Breast epithelium (tissue), 4 donors: ENCODE measurements around the gene SRGAP1. TPM values are rescaled to one million over a fixed set of nuclear protein-coding genes. Genes with fewer than 3 reads are reported as not detected.

Source experiments
- DNase-seq, 2 donors: peaks; one replicate each; pipeline ENCODE4 v3.0.0-alpha.2; 2019; ENCODE audit warnings: low spot score in 2 of 2
- H3K27ac ChIP-seq, 2 donors: fragments of 200-600 bp; sonication (generic) in 1 of 2; one replicate each; pipeline ENCODE4 v1.5.1; 2016 to 2019; ENCODE audit warnings: mild to moderate bottlenecking in 1 of 2
- H3K27me3 ChIP-seq, 2 donors: fragments of 200-600 bp; sonication (generic) in 1 of 2; one replicate each; pipeline versions ENCODE4 v1.5.1 to v1.6.0; 2017 to 2019; ENCODE audit warnings: control low read depth in 1 of 2, mild to moderate bottlenecking in 1 of 2
- H3K36me3 ChIP-seq: fragments of 200-600 bp; one replicate; pipeline ENCODE4 v1.5.1; 2019
- H3K4me1 ChIP-seq, 2 donors: fragments of 200-600 bp; sonication (generic); one replicate each; pipeline ENCODE4 v1.5.1; 2016 to 2019; ENCODE audit warnings: control low read depth in 1 of 2
- H3K4me3 ChIP-seq, 3 donors: fragments of 200-600 bp; sonication (generic); 1 replicate in 2 of 3; 2 replicates in 1 of 3; pipeline ENCODE4 v1.5.1; 2016 to 2019; ENCODE audit warnings: mild to moderate bottlenecking in 3 of 3, moderate library complexity in 2 of 3
- H3K9me3 ChIP-seq, 2 donors: fragments of 200-600 bp; sonication (generic) in 1 of 2; one replicate each; pipeline ENCODE4 v1.5.1; 2016 to 2019; ENCODE audit warnings: control low read depth in 1 of 2
- POLR2A ChIP-seq: fragments of 450-650 bp; IDR thresholded peaks from one replicate; pipeline ENCODE4 v1.6.1; 2016; ENCODE audit warnings: antibody characterized with exemption, mild to moderate bottlenecking, moderate library complexity
- POLR2AphosphoS5 ChIP-seq, 3 donors: sonication (generic); formaldehyde crosslinking; IDR thresholded peaks; one replicate each; pipeline ENCODE4 v1.6.1; 2017; ENCODE audit warnings: antibody characterized with exemption in 3 of 3
- intact Hi-C: fragments of 100-400 bp; cut with DNase I; formaldehyde crosslinking; loops from one replicate; pipeline ENCODE4 v1.15.1; 2023; ENCODE audit warnings: low total_unique reads
- total RNA-seq, 3 donors: library from RNA; depleted of rRNA; stranded (reverse); fragments of >200 nt; gene quantifications; one replicate each; pipeline ENCODE4 v1.1.0, GENCODE V29; 2016
- TF ChIP-seq, protein P1 (sequence below), 3 donors: fragments of 450-650 bp; IDR thresholded peaks; one replicate each; pipeline ENCODE4 v1.5.1; 2016 to 2017; ENCODE audit warnings: antibody characterized with exemption in 3 of 3, mild to moderate bottlenecking in 3 of 3, moderate library complexity in 3 of 3

The SRGAP1 gene
- total RNA-seq, 3 donors from 2014 or later, result 20.3 to 58.7 (median 29.3) TPM

DNA sequence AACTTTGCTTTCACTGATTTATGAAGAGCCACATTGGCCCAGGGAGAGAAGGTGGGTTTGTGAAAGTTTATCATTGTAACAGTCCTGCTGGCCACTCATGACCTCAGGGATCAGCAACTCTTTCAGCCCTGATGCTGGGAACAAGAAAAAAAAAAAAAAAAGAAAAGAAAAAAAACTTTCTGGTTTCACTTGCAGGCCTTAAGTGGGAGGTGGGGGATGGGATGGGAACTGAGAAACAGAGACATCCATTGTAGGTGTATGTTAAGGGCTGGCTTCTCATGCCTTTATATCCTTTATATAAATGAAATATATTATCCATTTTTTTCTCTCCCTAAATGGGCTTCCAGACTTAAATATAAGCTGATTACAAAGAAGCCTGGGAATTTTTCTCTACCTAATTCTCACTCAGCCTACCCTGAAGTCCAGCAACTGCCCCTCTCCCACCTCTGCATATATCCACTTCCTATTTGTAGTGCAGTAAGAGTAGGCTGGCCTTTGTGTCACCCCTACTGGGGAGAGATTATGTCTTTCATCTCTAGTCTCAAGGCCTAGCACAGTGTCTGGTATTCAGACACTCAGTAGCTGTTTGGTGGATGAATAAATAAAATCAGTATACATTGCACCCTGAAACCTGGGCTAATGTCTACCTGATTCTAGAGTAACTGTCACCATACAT lies 190.5 kb downstream of the SRGAP1 start:
- no peaks in the 10 kb centered on the region for H3K36me3 ChIP-seq
- H3K27me3 ChIP-seq, result no peaks in the 10 kb centered on the region
- H3K4me3 ChIP-seq, result no peak overlapping the region
- TF ChIP-seq, protein P1, sequence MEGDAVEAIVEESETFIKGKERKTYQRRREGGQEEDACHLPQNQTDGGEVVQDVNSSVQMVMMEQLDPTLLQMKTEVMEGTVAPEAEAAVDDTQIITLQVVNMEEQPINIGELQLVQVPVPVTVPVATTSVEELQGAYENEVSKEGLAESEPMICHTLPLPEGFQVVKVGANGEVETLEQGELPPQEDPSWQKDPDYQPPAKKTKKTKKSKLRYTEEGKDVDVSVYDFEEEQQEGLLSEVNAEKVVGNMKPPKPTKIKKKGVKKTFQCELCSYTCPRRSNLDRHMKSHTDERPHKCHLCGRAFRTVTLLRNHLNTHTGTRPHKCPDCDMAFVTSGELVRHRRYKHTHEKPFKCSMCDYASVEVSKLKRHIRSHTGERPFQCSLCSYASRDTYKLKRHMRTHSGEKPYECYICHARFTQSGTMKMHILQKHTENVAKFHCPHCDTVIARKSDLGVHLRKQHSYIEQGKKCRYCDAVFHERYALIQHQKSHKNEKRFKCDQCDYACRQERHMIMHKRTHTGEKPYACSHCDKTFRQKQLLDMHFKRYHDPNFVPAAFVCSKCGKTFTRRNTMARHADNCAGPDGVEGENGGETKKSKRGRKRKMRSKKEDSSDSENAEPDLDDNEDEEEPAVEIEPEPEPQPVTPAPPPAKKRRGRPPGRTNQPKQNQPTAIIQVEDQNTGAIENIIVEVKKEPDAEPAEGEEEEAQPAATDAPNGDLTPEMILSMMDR (IDR thresholded peaks at IDR 0.05), result no peak
- TF ChIP-seq POLR2A (no peak), POLR2AphosphoS5 (IDR thresholded peaks at IDR 0.05) (no peak)
- no peak overlapping the region for H3K27ac ChIP-seq
- intact Hi-C loops, result no loop called here
- H3K9me3 ChIP-seq, result no peaks in the 10 kb centered on the region
- no peak for DNase-seq
- peaks cover 0 to 4% of the 10 kb centered on the region in 2 donors for H3K4me1 ChIP-seq

DNA sequence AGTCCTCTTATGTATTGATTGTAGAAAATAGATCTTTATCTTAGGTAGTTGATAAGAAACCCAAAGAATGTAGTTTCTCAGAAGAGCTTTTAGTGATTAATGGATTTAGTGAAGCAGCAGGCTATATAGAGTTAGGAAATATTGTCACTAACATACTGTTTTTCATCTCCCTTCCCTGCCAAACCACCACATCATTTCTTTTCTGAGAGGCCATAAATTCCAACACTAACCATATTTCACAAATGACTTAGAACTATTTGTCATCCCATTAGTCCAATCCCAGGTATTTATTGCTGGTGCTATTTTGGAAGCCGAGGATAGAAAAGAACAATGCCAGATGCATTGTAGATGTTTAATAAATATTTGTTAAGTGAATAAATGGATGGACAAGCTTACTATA lies 191.9 kb downstream of the SRGAP1 start:
- Histone ChIP-seq H3K4me3 (no peak overlapping the region), H3K36me3 (no peaks in the 10 kb centered on the region), H3K27me3 (no peaks in the 10 kb centered on the region), H3K27ac (no peak overlapping the region), H3K4me1 (peaks cover 0 to 4% of the 10 kb centered on the region in 2 donors), H3K9me3 (no peaks in the 10 kb centered on the region)
- TF ChIP-seq, protein P1 (IDR thresholded peaks at IDR 0.05), result no peak
- TF ChIP-seq POLR2AphosphoS5 (IDR thresholded peaks at IDR 0.05) (no peak), POLR2A (no peak)
- DNase-seq, result no peak
- intact Hi-C loops, result no loop called here

DNA sequence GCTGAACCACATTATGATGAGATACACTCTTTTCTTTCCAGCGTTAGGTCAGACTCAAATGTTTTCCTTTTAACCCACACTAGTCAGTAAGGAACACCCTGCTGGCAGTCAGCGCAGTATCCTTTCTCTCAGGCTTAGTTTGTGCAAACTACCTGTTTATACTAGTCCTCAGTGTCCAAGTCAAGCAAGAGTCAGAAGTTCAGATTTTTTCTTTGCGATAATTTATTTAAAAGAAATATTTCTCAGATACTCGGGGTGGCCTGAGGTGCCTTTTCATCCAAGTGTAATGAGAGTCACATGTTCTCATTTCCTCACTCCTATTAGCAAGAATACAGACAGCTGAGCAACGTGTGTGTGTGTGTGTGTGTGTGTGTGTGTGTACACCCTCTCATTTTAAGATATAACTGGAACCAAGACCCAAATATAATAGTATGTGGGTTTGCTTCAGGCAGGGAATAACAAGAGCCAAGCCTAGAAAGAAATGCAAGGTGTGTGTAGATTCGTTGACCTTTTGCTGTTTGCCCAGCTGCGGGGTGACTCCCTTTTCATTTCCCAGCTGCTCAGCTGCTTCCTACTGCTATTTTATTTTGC lies 194.9 kb downstream of the SRGAP1 start:
- no peak for DNase-seq
- TF ChIP-seq POLR2AphosphoS5 (IDR thresholded peaks at IDR 0.05), result no peak
- TF ChIP-seq, protein P1 (IDR thresholded peaks at IDR 0.05), result no peak
- no peak for TF ChIP-seq POLR2A
- H3K36me3 ChIP-seq, result no peaks in the 10 kb centered on the region
- peak overlapping the region in 2 of 3 donors; percentile 15 to 23 for H3K4me3 ChIP-seq
- H3K27ac ChIP-seq, result peak overlapping the region; percentile 63 to 70
- intact Hi-C loops, result no loop called here
- H3K4me1 ChIP-seq, result peaks cover 0 to 4% of the 10 kb centered on the region in 2 donors
- no peaks in the 10 kb centered on the region for H3K27me3 ChIP-seq
- no peaks in the 10 kb centered on the region for H3K9me3 ChIP-seq

DNA sequence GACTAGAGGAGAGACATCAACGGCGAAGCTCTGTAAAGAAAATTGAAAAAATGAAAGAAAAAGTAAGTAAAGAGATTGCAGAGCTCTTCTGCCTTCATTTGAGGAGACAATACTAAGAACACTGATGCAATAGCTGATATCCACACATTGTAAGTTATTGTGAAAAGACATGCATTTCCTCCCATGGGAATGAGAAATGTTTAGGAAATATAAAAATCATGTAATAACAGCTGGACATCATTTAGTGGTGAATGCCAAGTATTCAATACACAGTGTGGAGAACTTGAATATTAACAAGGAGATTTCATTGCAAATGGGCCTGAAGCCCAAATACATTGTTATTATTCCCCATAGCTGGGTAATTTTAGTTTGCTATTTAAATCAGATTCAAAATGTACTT lies 198.4 kb downstream of the SRGAP1 start:
- H3K9me3 ChIP-seq, result no peaks in the 10 kb centered on the region
- TF ChIP-seq, protein P1 (IDR thresholded peaks at IDR 0.05), result no peak
- no peak for TF ChIP-seq POLR2A
- TF ChIP-seq POLR2AphosphoS5 (IDR thresholded peaks at IDR 0.05), result no peak
- no peaks in the 10 kb centered on the region for H3K36me3 ChIP-seq
- peaks cover 0 to 4% of the 10 kb centered on the region in 2 donors for H3K4me1 ChIP-seq
- H3K27me3 ChIP-seq, result no peaks in the 10 kb centered on the region
- H3K4me3 ChIP-seq, result no peak overlapping the region
- no peak overlapping the region for H3K27ac ChIP-seq
- intact Hi-C loops, result no loop called here
- DNase-seq, result no peak

DNA sequence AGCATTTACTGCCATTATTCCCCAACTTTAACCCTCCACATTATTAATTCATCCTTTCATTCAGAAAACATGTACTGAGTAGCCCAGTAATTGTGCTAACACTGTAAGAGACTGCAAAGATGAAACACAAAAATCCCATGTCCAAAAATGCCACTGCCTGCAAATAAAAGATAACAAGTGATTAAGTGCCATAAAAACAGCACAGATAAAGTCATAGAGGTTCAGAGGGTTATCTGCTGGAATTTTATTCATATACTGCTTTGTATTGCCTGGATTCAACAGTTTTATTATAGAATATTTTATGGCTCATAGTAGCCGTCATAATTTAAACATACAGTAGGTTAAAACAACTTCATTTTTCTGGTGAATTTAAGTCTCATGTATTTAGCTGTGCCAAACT lies 199.7 kb downstream of the SRGAP1 start:
- intact Hi-C loops, result no loop called here
- no peaks in the 10 kb centered on the region for H3K27me3 ChIP-seq
- H3K4me3 ChIP-seq, result no peak overlapping the region
- peaks cover 0 to 4% of the 10 kb centered on the region in 2 donors for H3K4me1 ChIP-seq
- H3K36me3 ChIP-seq, result no peaks in the 10 kb centered on the region
- H3K27ac ChIP-seq, result no peak overlapping the region
- TF ChIP-seq POLR2AphosphoS5 (IDR thresholded peaks at IDR 0.05) (no peak), POLR2A (no peak)
- TF ChIP-seq, protein P1 (IDR thresholded peaks at IDR 0.05), result no peak
- H3K9me3 ChIP-seq, result peaks cover 0 to under 1% of the 10 kb centered on the region in 2 donors
- DNase-seq, result no peak
